HCT116 (cell line): ENCODE data around the gene COL5A1. TPM values are rescaled to one million over a fixed set of nuclear protein-coding genes. Genes with fewer than 3 reads are reported as not detected.

Experiments
- ATAC-seq: fragments of 200-7000 bp; cut with Tn5 transposase; 2 replicates; pipeline ENCODE4 v1.9.1; 2020; ENCODE audit warnings: mild to moderate bottlenecking, moderate library complexity
- BruUV-seq: library from RNA; stranded (reverse); fragments of 400-500 nt; replicated peaks from 2 replicates; lab custom pipeline; 2021; lab: Mats Ljungman, UMichigan
- CTCF ChIA-PET: fragments of 300-600 bp; sonication (Branson Sonifier 250); formaldehyde crosslinking; loops from one replicate; lab custom pipeline; 2021; ENCODE audit warnings: antibody characterized with exemption; lab: Charles Lee
- POLR2A ChIA-PET: fragments of 300-600, 350-600 bp; sonication (Branson Sonifier 250); formaldehyde crosslinking; loops from one replicate; lab custom pipeline; 2021; ENCODE audit warnings: antibody characterized with exemption; lab: Charles Lee
- RAD21 ChIA-PET, 2 experiments: fragments of 300-600 bp; sonication (Branson Sonifier 250); formaldehyde crosslinking; loops; one replicate each; lab custom pipeline; 2023; ENCODE audit warnings: low total read pairs in 2 of 2; ENCODE audit not compliant: uncharacterized antibody in 2 of 2, unreplicated experiment in 2 of 2, low non-redundant PET in 1 of 2; lab: Charles Lee
- DNase-seq: peaks from one replicate; pipeline ENCODE4 v3.0.0-alpha.2; 2010; ENCODE audit warnings: low read depth, low spot score
- H2AFZ ChIP-seq: fragments of 200-600 bp; shearing (Covaris generic), sonication (generic); 2 replicates; pipeline ENCODE4 v1.6.1; 2017; ENCODE audit warnings: low read depth, mixed run types, mixed read lengths, antibody characterized with exemption, low read length; ENCODE audit not compliant: poor library complexity, severe bottlenecking
- H3K27ac ChIP-seq: 2 replicates; pipeline ENCODE4 v1.5.1; 2012; ENCODE audit warnings: low read depth, low read length
- H3K27me3 ChIP-seq: fragments of 200-600 bp; sonication (generic); 2 replicates; pipeline ENCODE4 v1.6.1; 2016; ENCODE audit warnings: mixed run types, low read length, mixed read lengths; ENCODE audit not compliant: insufficient read depth
- H3K36me3 ChIP-seq, 2 experiments: fragments of 200-500 bp in 1 of 2; fragments of 200-600 bp in 1 of 2; sonication (Bioruptor generic) in 1 of 2; sonication (generic) in 1 of 2; 2 replicates each; pipeline versions ENCODE4 v1.5.1 to v1.6.1; 2014 to 2016; ENCODE audit warnings: low read length in 2 of 2, inconsistent platforms in 1 of 2, mixed read lengths in 1 of 2, mixed run types in 1 of 2; ENCODE audit not compliant: insufficient read depth in 2 of 2, control insufficient read depth in 1 of 2
- H3K4me1 ChIP-seq, 2 experiments: fragments of 200-600 bp in 1 of 2; sonication (generic) in 1 of 2; 2 replicates each; pipeline versions ENCODE4 v1.5.1 to v1.6.1; 2012 to 2017; ENCODE audit warnings: low read length in 2 of 2, inconsistent platforms in 1 of 2, mild to moderate bottlenecking in 1 of 2, mixed read lengths in 1 of 2, mixed run types in 1 of 2, moderate library complexity in 1 of 2; ENCODE audit not compliant: insufficient read depth in 2 of 2, control insufficient read depth in 1 of 2
- H3K4me2 ChIP-seq: fragments of 200-600 bp; sonication (generic); 2 replicates; pipeline ENCODE4 v1.6.1; 2017; ENCODE audit warnings: mixed run types, low read length, mixed read lengths
- H3K4me3 ChIP-seq, 2 experiments: fragments of 200-600 bp in 1 of 2; sonication (generic) in 1 of 2; replicated peaks in 1 of 2; 2 replicates each; pipeline ENCODE4 v1.5.1; 2011 to 2016; ENCODE audit warnings: low read length in 2 of 2, control low read depth in 1 of 2, low read depth in 1 of 2, mild to moderate bottlenecking in 1 of 2, mixed read lengths in 1 of 2, mixed run types in 1 of 2
- H3K79me2 ChIP-seq: fragments of 200-600 bp; sonication (generic); 2 replicates; pipeline ENCODE4 v1.6.1; 2017; ENCODE audit warnings: mild to moderate bottlenecking, mixed run types, low read length, moderate library complexity, mixed read lengths; ENCODE audit not compliant: insufficient read depth
- H3K9ac ChIP-seq: fragments of 200-600 bp; sonication (generic); 2 replicates; pipeline ENCODE4 v1.6.1; 2016; ENCODE audit warnings: low read length, mixed read lengths
- H3K9me2 ChIP-seq: fragments of 200-600 bp; sonication (generic), shearing (Covaris generic); 2 replicates; pipeline ENCODE4 v1.6.1; 2017; ENCODE audit warnings: mixed run types, mild to moderate bottlenecking, moderate library complexity; ENCODE audit not compliant: insufficient read depth
- H3K9me3 ChIP-seq, 2 experiments: fragments of 200-500 bp in 1 of 2; fragments of 200-600 bp in 1 of 2; sonication (Bioruptor generic) in 1 of 2; sonication (generic) in 1 of 2; 2 replicates each; pipeline ENCODE4 v1.6.1; 2014 to 2017; ENCODE audit warnings: low read length in 2 of 2, mixed read lengths in 2 of 2, inconsistent platforms in 1 of 2, low read depth in 1 of 2, mild to moderate bottlenecking in 1 of 2, mixed run types in 1 of 2, moderate library complexity in 1 of 2; ENCODE audit not compliant: control insufficient read depth in 1 of 2, insufficient read depth in 1 of 2
- H4K20me1 ChIP-seq: fragments of 200-600 bp; sonication (generic), shearing (Covaris generic); 2 replicates; pipeline ENCODE4 v1.6.1; 2017; ENCODE audit warnings: mixed run types, mild to moderate bottlenecking, moderate library complexity; ENCODE audit not compliant: insufficient read depth
- CBX3 ChIP-seq: IDR thresholded peaks from 2 replicates; pipeline ENCODE4 v1.6.1; 2012; ENCODE audit warnings: low read depth
- CEBPB ChIP-seq: IDR thresholded peaks from 2 replicates; pipeline ENCODE4 v1.6.1; 2012; ENCODE audit warnings: low read depth
- EZH2phosphoT487 ChIP-seq: fragments of 200-600 bp; IDR thresholded peaks from 2 replicates; pipeline ENCODE4 v1.6.1; 2018; ENCODE audit warnings: antibody characterized with exemption, borderline replicate concordance
- FOSL1 ChIP-seq: IDR thresholded peaks from 2 replicates; pipeline ENCODE4 v1.6.1; 2012; ENCODE audit warnings: low read depth
- REST ChIP-seq: IDR thresholded peaks from 2 replicates; pipeline ENCODE4 v1.6.1; 2012; ENCODE audit warnings: low read depth
- SIN3A ChIP-seq: IDR thresholded peaks from 2 replicates; pipeline ENCODE4 v1.6.1; 2012; ENCODE audit warnings: low read depth
- YY1 ChIP-seq: IDR thresholded peaks from 2 replicates; pipeline ENCODE4 v1.6.1; 2011; ENCODE audit warnings: low read length, low read depth, moderate library complexity, mild to moderate bottlenecking; ENCODE audit not compliant: insufficient replicate concordance; ENCODE audit errors: extremely low read depth
- ZBTB33 ChIP-seq: IDR thresholded peaks from 2 replicates; pipeline ENCODE4 v1.6.1; 2011; ENCODE audit warnings: mild to moderate bottlenecking, low read length, moderate library complexity; ENCODE audit not compliant: insufficient replicate concordance; ENCODE audit errors: extremely low read depth
- intact Hi-C: fragments of 100-400 bp; cut with micrococcal nuclease; formaldehyde crosslinking; loops from 2 replicates; pipeline ENCODE4 v1.10.0; 2022
- total RNA-seq: library from RNA; stranded (reverse); gene quantifications from one replicate; pipeline ENCODE4 v1.2.1, GENCODE V29; 2021; ENCODE audit not compliant: unreplicated experiment
- TF ChIP-seq, protein P1 (sequence below): IDR thresholded peaks from 2 replicates; pipeline ENCODE4 v1.6.1; 2012

Gene COL5A1
- total RNA-seq, 1 experiment from 2014 or later, result 0.30 TPM

DNA sequence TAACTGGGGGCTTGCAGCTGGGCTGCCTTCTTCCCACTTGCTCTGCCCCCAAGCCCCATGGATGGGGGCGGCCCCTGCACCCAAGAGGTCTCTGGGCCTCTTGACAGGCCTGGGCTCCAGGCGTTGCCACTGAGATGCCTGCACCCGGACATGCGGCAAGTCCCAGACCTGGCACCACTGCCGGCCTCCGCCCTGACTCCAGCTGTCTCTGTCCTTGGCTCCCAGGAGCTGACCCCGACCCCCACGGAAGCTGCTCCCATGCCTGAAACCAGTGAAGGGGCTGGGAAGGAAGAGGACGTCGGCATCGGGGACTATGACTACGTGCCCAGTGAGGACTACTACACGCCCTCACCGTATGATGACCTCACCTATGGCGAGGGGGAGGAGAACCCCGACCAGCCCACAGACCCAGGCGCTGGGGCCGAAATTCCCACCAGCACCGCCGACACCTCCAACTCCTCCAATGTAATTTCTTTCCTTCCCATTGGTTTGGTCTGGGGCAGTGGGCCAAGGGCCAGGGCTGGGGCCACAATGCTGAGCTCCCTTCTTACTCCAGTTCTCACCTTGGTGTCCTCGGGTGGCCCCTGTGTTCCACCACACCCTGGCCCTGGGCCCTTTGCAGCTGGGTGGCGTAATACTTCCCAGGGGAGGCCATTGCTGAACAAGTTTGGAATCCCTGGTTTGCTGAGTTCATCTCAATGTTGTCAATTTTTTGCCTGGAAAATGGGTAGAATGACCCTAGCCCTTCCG is 88.6 kb downstream of the COL5A1 start:
- Histone ChIP-seq H3K9me2 (no peaks in the 10 kb centered on the region), H3K36me3 (no peaks in the 10 kb centered on the region), H3K9ac (no peak overlapping the region), H3K79me2 (no peaks in the 10 kb centered on the region), H3K27ac (no peak overlapping the region), H4K20me1 (no peaks in the 10 kb centered on the region), H3K4me2 (no peak overlapping the region), H2AFZ (no peak overlapping the region), H3K27me3 (peaks cover 13% of the 10 kb centered on the region), H3K4me3 (no peak overlapping the region), H3K9me3 (no peaks in the 10 kb centered on the region), H3K4me1 (peaks cover 0 to 4% of the 10 kb centered on the region in 2 experiments; a peak in 1 of 4 replicates)
- intact Hi-C loops, result no loop called here
- TF ChIP-seq CEBPB, result no peak
- TF ChIP-seq ZBTB33, result no peak
- TF ChIP-seq EZH2phosphoT487, result no peak
- no peak for ATAC-seq
- no TSS peak for BruUV-seq
- ChIA-PET CTCF (no interaction called here), RAD21 (no interaction called here), POLR2A (no interaction called here)
- DNase-seq, result no peak

GRCh38 chr9:134730761-134731496 is 89.3 kb downstream of the COL5A1 start:
- Histone ChIP-seq H3K79me2 (no peaks in the 10 kb centered on the region), H4K20me1 (no peaks in the 10 kb centered on the region), H3K27ac (no peak overlapping the region), H2AFZ (no peak overlapping the region), H3K4me2 (no peak overlapping the region), H3K4me3 (no peak overlapping the region), H3K9me3 (no peaks in the 10 kb centered on the region), H3K9ac (no peak overlapping the region), H3K36me3 (no peaks in the 10 kb centered on the region), H3K9me2 (no peaks in the 10 kb centered on the region), H3K27me3 (peaks cover 7% of the 10 kb centered on the region), H3K4me1 (peaks cover 0 to 4% of the 10 kb centered on the region in 2 experiments; a peak in 1 of 4 replicates)
- intact Hi-C loops, result no loop called here
- CTCF ChIA-PET, result no interaction called here
- RAD21 ChIA-PET, result no interaction called here
- DNase-seq (no peak), ATAC-seq (no peak)
- TF ChIP-seq CBX3 (no peak), REST (no peak), EZH2phosphoT487 (no peak), SIN3A (no peak), FOSL1 (no peak), YY1 (no peak)
- TF ChIP-seq, protein P1, sequence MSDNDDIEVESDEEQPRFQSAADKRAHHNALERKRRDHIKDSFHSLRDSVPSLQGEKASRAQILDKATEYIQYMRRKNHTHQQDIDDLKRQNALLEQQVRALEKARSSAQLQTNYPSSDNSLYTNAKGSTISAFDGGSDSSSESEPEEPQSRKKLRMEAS, result no peak
- POLR2A ChIA-PET, result no interaction called here
- no TSS peak for BruUV-seq
